GM18519 (cell line): ENCODE results near the gene ACTR3C.
"Not testable (repeated sequence)": the region's sequence is repeated elsewhere in the genome, so short reads cannot be mapped to it uniquely, and the experiment has no call there.

Experiments used
- ATAC-seq: cut with Tn5 transposase; IDR thresholded peaks from one replicate; pipeline ENCODE4 v1.9.1; 2021; ENCODE audit warnings: mild to moderate bottlenecking, moderate library complexity; ENCODE audit not compliant: unreplicated experiment, low FRiP score

Gene ACTR3C

DNA sequence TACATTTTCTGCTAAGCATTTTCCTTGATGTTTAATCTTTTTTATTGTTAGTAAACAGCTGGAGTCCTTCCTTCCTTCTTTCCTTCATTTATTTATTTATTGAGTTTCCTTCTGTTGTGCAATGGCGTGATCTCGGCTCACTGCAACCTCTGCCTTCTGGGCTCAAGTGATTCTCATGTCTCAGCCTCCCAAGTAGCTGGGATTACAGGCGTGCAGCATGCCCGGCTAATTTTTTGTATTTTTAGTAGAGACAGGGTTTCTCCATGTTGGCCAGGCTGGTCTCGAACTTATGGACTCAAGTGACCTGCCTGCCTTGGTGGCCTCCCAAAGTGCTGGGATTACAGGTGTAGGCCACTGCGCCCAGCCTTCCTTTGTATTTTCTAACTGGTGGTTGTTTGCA, 6.4 kb downstream of the ACTR3C start:
- not testable (repeated sequence) for ATAC-seq

DNA sequence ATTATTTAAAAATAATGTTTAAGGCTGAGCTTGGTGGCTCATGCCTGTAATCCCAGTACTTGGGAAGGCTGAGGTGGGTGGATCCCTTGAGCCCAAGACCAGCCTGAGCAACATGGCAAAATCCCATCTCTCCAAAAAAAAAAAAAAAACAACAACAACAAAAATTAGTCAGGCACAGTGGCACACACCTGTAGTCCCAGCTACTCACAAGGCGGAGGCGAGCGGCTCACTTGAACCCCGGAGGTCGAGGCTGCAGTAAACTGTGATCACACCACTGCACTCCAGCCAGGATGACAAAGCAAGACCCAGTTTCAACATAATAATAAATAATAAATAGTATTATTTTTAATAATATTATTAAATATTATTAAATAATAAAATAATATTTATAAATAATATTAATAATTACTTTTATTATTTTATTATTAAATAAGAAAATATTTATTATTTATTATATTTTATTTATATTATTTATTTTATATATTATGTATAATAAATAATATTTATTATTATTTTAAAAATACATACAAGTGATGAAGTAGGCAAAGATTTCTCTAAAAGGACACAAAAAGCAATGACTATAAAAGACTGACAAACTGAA, 8.6 kb downstream of the ACTR3C start:
- ATAC-seq: no peak

DNA sequence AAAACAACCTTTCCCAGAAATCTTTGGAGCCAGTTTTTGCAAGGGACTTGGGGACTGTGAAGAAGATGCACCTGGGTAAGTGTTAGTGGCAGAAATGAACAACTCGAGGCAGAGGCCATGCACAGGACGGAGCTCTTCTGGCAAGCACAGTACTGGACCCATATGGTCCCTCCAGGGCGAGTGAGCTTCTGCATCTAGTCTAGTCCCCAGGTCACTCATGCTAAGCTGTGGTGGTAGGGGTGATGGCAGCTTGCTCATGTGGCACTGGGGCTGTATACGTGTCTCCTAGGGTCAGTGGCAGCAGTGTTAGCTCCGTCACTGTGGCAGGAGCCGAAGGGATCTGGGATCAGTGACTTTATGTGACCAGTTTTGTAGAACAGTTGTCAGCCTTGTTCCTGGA, 9.5 kb downstream of the ACTR3C start:
- ATAC-seq: no peak

DNA sequence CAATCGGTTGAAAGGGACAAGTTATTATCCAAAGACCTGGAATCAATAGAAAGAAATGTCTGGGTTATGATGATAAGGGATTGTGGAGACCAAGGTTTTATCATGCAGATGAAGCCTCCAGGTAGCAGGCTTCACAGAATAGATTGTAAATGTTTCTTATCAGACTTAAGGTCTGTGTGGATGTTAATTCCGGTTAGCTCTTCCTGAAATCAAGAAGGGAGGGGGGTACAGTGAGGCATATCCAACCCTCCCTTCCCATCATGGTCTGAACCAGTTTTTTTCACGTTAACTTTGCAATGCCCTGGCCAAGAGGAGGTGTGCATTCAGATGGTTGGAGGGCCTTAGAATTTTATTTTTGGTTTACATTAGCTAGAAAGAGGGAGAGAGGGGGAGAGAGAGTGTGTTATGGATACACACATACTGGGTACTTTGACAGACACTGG, 10.0 kb downstream of the ACTR3C start:
- ATAC-seq: no peak

DNA sequence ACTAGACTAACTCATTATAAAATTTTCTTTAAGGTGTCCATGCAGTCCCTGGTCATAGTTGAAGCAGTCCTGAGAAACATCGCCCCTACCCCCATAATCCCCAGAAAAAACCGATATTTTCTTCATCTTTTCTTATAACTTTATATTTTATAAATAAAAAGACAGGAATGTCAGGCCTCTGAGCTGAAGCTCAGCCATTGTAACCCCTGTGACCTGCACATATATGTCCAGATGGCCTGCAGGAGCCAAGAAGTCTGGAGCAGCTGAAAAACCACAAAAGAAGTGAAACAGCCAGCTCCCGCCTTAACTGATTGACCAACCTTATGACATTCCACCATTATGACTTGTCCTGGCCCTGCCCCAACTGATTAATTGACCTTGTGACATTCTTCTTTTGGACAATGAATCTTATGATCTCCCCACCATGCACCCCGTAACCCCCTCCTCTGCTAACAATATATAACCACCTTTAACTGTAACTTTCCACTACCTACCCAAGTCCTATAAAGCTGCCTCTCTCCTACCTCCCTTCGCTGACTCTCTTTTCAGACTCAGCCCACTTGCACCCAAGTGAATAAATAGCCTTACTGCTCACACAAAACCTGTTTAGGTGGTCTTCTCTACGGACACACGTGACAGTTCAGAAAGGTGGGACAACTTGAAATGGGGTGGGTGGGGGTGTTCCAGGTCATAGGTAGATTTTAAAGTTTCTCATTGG, 10.5 kb downstream of the ACTR3C start:
- ATAC-seq: not testable (repeated sequence)

GRCh38 chr7:150311711-150312110, 11.6 kb downstream of the ACTR3C start:
- no peak for ATAC-seq

DNA sequence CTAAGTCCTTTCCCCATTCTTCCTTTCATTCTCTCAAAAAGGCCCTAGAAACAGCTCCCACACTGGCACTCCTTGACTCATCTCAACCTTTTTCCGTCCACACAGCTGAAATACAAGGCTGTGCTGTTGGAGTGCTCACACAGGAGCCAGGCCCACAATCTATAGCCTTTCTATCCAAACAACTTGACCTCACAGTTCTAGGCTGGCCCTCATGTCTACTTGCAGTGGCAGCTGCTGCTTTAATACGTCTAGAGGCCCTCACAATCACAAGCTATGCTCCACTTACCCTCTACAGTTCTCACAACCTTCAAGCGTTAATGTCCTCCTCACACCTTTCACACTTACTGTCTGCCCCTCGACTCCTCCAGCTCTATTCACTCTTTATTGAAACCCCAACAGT, 12.2 kb downstream of the ACTR3C start:
- ATAC-seq: no peak

DNA sequence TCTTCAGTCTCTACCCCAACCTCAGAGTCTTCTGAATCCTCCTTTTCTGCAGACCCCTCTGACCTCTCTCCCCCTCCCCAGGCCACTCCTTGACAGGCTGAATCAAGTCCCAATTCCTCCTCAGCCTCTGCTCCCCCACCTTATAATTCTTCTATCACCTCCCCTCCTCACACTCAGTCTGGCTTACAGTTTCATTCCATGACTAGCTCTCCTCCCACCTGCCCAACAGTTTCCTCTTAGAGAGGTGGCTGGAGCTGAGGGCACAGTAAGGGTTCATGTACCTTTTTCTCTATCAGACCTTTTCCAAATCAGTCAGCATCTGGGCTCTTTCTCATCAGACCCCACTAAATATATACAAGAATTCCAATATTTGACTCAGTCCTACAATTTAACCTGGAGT, 14.8 kb downstream of the ACTR3C start:
- ATAC-seq: no peak

DNA sequence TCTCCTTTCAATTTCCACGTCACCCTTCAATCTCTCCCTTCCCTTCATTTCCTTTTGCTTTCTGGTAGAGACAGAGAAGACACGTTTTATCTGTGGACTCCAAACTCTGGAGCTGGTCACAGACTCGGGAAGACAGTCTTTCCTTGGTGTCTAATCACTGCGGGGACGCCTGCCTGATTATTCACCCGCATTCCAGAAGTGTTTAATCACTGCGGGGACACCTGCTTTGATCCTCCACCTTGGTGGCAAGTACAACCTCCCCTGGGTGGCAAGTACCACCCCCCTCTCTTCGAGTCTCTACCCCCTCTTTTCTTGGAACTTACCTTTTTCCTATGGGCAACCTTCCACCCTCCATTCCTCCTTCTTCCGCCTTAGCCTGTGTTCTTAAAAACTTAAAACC, 15.4 kb downstream of the ACTR3C start:
- ATAC-seq: no peak

GRCh38 chr7:150307129-150307528, 16.2 kb downstream of the ACTR3C start:
- ATAC-seq: no peak

DNA sequence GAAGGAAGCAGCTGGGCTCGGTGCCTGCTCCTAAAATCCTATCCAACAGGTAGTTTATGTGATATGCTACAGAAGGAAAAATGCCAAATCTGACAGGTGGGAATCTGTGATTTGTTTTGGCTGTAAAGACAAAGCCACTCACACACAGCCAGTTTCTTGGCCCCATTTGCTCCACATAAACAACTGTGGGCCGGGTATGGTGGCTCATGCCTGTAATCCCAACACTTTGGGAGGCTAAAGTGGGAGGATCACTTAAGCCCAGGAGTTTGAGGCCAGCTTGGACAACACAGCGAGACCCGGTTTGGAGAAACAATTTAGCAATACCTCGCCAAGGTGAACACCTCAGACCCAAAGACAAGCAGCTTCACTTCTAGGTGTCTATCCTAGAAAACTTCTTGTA, 17.0 kb downstream of the ACTR3C start:
- ATAC-seq: not testable (repeated sequence)

GRCh38 chr7:150305903-150306284, 17.5 kb downstream of the ACTR3C start:
- ATAC-seq: not testable (repeated sequence)

- ATAC-seq: not testable (repeated sequence)
These were observed 18.0 kb downstream of the ACTR3C start for GRCh38 chr7:150305259-150305902.

- ATAC-seq: not testable (repeated sequence)
These were observed 18.7 kb downstream of the ACTR3C start for GRCh38 chr7:150304499-150305258.

DNA sequence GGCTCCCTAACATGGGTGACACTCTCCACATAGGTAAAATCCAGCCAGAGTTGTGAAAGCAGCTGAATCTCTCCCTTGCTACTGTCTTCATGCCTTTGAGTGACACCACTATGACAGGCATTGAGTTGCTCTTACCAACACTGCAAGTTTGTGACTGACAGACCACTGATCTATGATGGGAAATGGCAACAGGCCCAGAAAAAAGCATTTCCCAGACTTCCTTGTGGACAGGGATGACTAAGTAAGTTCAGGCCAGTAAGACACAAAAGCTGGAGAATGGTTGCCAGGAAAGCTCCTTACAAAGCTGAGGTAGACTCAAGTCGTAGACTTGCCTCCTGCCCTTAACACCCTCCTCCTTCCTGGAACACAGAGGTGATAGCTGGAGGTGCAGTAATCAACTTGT, 20.4 kb downstream of the ACTR3C start:
- not testable (repeated sequence) for ATAC-seq

GRCh38 chr7:150297978-150298377, 25.4 kb downstream of the ACTR3C start:
- not testable (repeated sequence) for ATAC-seq

GRCh38 chr7:150296802-150297201, 26.5 kb downstream of the ACTR3C start:
- not testable (repeated sequence) for ATAC-seq

DNA sequence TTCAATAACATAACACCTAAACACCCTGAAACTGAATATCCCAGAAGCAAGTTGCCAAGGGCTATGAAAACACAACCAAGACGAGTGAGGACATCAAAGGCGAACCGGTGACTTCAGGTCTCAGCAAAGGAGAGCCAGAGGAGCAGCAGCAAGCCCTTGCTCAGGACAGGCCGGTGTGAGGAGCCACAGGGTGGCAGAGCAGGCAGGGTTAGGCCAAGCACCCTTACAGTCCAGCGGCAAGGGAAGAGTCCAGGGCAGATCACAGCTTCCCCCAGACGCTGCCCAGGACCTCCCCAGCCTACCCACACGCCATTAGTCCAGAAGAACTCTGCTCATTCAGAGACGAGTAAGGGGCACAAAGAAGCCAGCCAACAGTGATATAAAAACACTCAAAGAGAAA, 27.7 kb downstream of the ACTR3C start:
- not testable (repeated sequence) for ATAC-seq

GRCh38 chr7:150295027-150295426, 28.3 kb downstream of the ACTR3C start:
- not testable (repeated sequence) for ATAC-seq

DNA sequence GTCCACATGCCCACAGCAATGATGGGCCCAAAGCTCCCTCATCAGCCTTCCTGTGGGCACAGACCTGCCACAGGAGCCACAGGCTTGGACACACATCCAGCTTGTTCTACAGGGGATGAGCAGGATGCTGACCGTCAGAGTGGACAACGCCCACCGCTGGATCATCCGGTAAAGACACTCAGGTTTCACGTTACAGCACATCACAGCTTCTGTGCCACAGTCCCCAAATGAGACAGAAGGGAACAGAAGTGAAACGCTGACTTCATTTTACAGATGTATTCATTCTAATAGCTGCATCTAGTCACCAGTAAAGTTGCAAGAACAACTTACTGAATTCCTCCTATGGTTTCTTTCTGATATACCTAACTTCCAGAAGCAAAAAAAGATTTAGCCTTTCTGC, 33.0 kb downstream of the ACTR3C start:
- not testable (repeated sequence) for ATAC-seq

DNA sequence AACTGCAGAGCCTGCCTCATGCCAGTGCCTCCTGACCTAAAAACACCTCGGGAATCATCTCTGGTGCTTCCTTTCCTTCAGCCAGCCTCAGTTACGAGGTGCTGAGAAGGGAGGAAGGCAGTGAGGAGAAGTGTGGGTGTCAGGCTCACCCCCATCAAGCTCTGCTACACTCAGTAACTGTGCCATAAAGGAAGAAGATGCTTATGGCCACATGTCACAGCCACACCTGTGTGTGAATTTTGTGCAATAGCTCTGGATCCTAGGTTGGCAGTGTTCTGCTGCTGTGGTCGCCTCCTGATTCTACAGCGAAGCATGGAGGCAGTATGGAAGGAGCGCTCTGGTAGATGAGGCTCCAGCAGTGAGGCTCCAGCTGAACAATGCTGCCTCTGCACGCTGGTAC, 34.5 kb downstream of the ACTR3C start:
- ATAC-seq: not testable (repeated sequence)
